RWPE2 (cell line): Measurements from ENCODE around the gene HIP1R.

ENCODE experiments used
- ATAC-seq: fragments of 200-7000 bp; cut with Tn5 transposase; 3 replicates; pipeline ENCODE4 v1.9.1; 2021; ENCODE audit warnings: low read depth
- DNase-seq: peaks from one replicate; pipeline ENCODE4 v3.0.0-alpha.2; 2020; ENCODE audit warnings: low spot score
- H3K27ac ChIP-seq: fragments of 450-650 bp; 2 replicates; pipeline ENCODE4 v1.5.1; 2017; ENCODE audit warnings: mild to moderate bottlenecking; ENCODE audit not compliant: poor library complexity, severe bottlenecking
- H3K27me3 ChIP-seq: fragments of 250-450 bp; sonication (Bioruptor Pico); 2 replicates; pipeline ENCODE4 v1.5.1; 2021; ENCODE audit warnings: mild to moderate bottlenecking, moderate library complexity; ENCODE audit not compliant: insufficient read depth, poor library complexity, severe bottlenecking
- H3K36me3 ChIP-seq: fragments of 250-450 bp; sonication (Bioruptor Pico); 2 replicates; pipeline ENCODE4 v1.5.1; 2020; ENCODE audit warnings: low read depth, mild to moderate bottlenecking, moderate library complexity
- H3K4me1 ChIP-seq: fragments of 250-450 bp; sonication (Bioruptor Pico); 2 replicates; pipeline ENCODE4 v1.5.1; 2021; ENCODE audit warnings: mild to moderate bottlenecking, moderate library complexity; ENCODE audit not compliant: insufficient read depth, poor library complexity, severe bottlenecking
- H3K4me3 ChIP-seq: fragments of 250-450 bp; sonication (Bioruptor Pico); 2 replicates; pipeline ENCODE4 v1.5.1; 2021; ENCODE audit warnings: mild to moderate bottlenecking, moderate library complexity; ENCODE audit not compliant: severe bottlenecking
- H3K9me3 ChIP-seq: fragments of 250-450 bp; sonication (Bioruptor Pico); 2 replicates; pipeline ENCODE4 v1.5.1; 2021; ENCODE audit warnings: mild to moderate bottlenecking, moderate library complexity; ENCODE audit not compliant: severe bottlenecking
- CTCF ChIP-seq: fragments of 450-650 bp; IDR thresholded peaks from one replicate; pipeline ENCODE4 v1.5.1; 2017; ENCODE audit warnings: mild to moderate bottlenecking, moderate library complexity; ENCODE audit not compliant: poor library complexity, severe bottlenecking

HIP1R gene

GRCh38 chr12:122845041-122845864 is 10.0 kb downstream of the HIP1R start:
- H3K4me1 ChIP-seq, result peaks cover 15% of the 10 kb centered on the region
- no peaks in the 10 kb centered on the region for H3K9me3 ChIP-seq
- H3K27ac ChIP-seq, result no peak overlapping the region
- no peak for TF ChIP-seq CTCF
- no peaks in the 10 kb centered on the region for H3K36me3 ChIP-seq
- peak; percentile 55 for DNase-seq
- no peak overlapping the region for H3K4me3 ChIP-seq
- no peak for ATAC-seq
- no peaks in the 10 kb centered on the region for H3K27me3 ChIP-seq

GRCh38 chr12:122845865-122846621 is 10.8 kb downstream of the HIP1R start:
- peaks cover 2% of the 10 kb centered on the region; the same call in 1 of the 2 replicates for H3K36me3 ChIP-seq
- H3K27ac ChIP-seq, result no peak overlapping the region
- no peaks in the 10 kb centered on the region for H3K9me3 ChIP-seq
- DNase-seq (no peak), ATAC-seq (no peak)
- H3K4me3 ChIP-seq, result no peak overlapping the region
- no peak for TF ChIP-seq CTCF
- no peaks in the 10 kb centered on the region for H3K27me3 ChIP-seq
- peaks cover 7% of the 10 kb centered on the region for H3K4me1 ChIP-seq

GRCh38 chr12:122846622-122847515 is 11.6 kb downstream of the HIP1R start:
- Histone ChIP-seq H3K9me3 (no peaks in the 10 kb centered on the region), H3K4me1 (peaks cover 2% of the 10 kb centered on the region), H3K27me3 (no peaks in the 10 kb centered on the region), H3K27ac (no peak overlapping the region), H3K4me3 (no peak overlapping the region), H3K36me3 (peaks cover 5% of the 10 kb centered on the region; the same call in 1 of the 2 replicates)
- ATAC-seq (no peak), DNase-seq (peak; percentile 48)
- TF ChIP-seq CTCF, result no peak

- H3K27ac ChIP-seq, result no peak overlapping the region
- no peaks in the 10 kb centered on the region for H3K9me3 ChIP-seq
- peaks cover 5% of the 10 kb centered on the region; the same call in 1 of the 2 replicates for H3K36me3 ChIP-seq
- ATAC-seq (no peak), DNase-seq (no peak)
- no peak for TF ChIP-seq CTCF
- no peak overlapping the region for H3K4me3 ChIP-seq
- H3K27me3 ChIP-seq, result no peaks in the 10 kb centered on the region
- H3K4me1 ChIP-seq, result peaks cover 8% of the 10 kb centered on the region
Measured at GRCh38 chr12:122847516-122847836, 12.2 kb downstream of the HIP1R start.
